ENCODE measurements around the gene PHYH.
"Not testable (repeated sequence)": the region's sequence is repeated elsewhere in the genome, so short reads cannot be mapped to it uniquely, and the experiment has no call there.

Gene PHYH

DNA sequence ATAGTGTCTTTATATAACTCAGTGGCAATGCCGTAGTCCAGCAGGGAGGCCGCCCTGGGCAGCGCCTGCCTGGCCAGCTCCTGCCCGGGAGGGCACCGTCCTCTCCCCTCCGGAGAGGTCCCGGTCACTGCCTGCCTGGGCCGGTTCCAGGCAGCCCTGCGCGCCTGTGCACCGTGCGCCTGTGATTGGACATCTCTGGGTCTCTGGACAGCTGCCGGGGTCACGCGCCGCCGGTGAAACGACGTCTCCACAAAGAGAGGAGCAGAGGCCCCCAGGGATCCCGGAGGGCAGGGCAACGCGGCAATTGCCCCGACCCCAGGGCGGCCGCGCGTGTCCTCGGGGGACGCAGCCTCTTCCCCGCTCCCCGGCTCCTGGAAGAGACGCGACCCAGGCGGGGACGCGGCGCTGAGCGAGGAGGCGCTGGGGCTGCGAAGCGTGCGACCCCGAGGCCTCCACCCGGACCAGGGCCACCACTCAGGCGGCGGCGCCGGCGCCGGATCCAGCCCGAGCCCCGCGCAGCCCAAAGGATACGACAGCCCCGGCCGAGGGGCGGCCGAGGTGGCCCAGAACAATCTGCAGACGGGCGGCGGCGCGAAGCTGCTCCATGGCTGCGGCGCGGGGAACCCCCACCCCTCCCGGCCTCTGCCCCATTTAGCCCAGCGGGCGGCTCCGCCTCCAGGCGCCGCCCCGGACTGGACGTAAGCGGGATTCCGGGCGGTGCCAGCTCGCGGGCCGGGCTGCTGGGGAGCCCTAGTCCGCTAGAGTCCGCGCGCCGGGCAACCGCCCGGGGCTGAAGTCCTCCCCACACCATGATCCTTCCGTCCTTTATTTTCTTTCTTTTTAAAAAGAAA is at the start of gene PHYH:
Gene PHYH, minus strand, starts transcription at position 628 of the 851 bp plus-strand sequence. Its CDS starts 22 bp downstream, at position 606.
- peak; percentile 97 for DNase-seq (ENCODE audit: low spot score)

DNA sequence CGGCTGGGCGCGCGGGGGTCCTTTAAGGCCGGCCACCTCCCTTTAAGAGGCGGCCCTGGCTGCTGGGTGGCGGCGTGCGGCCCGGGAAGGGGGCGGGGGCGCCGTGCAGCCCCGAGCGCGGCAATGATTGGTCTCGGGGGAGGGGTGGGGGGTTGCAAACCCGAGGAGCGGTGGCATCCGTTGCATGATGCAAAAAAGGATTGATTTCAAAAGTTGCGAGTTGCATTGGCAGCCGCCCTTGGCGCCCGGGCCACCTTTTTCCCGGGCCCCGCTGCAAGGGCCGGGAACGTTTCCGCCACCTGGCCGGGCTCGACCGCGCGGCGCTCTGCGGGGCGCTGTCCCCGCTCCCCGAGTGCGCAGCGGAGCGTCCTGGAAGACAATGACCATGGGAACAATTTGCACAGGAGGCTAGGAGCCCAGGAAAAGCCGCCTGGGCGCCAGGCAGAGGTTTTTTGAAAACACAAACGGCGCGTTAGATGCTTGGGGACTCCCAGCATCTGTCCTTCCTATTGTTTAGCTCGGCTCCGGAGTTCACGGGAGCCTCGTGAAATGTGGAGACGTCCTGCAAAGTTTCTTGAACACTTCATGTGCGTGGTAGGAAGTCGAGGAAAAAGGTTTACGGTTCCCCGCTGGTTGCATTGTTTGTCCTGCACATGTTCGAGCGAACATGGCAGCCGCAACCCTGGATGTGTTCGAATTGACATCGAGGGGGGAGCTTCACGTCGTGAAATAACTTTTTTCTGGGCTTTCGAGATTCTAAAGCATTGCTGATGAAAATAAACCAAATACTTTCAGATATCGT is 48.6 kb upstream of the PHYH start, which contains the start of gene SEPHS1:
Gene SEPHS1, minus strand, starts transcription at position 78 of the 802 bp plus-strand sequence. CDS start 3,343 bp downstream, outside the sequence.
- DNase-seq (ENCODE audit: low spot score): peak; percentile 91

DNA sequence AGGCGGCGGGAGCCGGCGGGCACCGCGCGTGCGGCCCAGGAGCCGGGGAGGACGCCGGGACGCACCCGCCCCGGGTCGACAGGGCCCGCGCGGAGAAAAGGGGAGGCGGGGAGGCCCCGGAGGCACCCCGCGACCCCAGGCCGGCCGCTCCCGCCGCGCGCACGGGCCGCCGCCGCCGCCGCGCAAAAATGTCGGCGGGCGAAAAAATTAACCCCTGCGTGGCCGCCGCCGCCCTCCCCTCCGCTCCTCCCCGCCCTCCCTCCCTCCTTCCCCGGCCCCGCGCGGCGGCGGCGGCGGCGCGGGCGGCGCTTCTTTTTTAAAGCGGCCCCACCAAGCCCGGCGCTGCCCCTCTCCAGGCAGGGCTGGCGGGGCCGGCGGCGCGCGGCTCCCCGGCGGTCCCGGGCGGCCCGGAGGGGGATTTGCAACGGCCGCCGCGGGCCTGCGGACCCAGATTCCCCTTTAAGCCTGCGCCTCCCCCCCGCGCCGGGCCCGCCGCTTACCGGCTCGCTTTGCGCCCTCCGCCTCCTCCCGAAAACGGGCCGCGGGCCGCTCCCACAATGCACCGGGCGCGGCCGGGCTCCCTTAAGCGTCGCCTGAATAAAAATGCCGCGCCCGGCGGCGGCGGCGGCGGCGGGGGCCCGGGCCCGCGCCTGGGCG is 47.8 kb upstream of the PHYH start:
- peak; percentile 92 for DNase-seq (ENCODE audit: low spot score)

DNA sequence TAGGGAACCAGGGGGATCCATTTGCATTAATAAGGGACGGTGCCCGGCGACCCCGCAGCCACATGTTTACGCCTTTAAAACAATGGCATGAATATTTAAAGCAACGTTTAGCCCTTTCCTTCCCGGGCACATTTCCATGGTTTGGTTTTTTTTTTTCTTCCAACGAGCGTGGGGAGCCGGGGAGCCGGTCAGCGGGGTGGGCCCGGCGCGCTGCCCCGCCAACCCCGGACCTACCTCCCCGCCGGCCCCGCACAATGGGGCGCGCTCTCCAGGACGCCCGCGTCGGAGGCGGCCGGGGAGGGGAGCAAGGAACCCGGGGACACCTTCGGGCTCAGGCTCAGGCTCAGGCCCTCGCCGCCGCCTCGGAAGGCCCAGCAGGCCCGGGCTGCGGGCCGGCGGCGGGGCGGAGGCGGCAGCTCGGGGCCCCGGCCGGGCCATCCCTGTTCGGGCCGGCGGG is 47.2 kb upstream of the PHYH start:
- no peak for DNase-seq (ENCODE audit: low spot score)

DNA sequence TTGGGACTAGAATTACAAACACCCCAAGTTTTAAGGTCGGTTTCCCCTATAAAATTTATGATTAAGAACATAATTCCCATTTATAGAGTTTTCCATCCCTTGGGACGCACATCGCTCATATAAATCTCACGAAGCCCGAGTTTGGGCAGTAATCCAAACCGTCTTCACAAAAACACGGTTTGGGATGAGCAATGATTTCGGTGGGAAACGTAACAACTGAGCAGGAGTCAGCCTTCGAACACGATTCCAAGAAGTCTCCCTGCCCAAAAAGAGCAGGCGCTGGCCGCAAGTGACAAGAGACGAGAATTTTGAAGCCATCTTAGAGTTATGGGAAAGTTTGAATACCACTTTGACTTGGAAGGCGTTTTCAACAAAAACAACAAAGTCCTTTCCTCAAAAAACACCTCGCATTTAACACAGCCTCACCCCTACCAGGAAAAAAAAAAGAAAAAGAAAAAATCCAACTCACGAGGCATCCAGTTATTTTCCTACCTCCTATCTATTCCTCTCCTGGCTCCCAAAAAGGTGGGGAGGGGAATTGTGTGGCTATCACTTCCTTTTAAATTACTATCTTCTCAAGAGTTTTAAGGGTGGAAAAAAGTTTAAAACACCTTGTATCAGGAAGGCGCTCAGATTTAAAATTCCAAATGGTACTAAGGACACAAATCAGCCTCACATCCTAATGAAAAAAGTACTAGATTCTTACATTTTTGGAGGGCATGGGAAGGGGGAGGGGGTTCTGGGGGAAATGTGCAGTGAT is 46.6 kb upstream of the PHYH start:
- DNase-seq (ENCODE audit: low spot score): peak; percentile 53

DNA sequence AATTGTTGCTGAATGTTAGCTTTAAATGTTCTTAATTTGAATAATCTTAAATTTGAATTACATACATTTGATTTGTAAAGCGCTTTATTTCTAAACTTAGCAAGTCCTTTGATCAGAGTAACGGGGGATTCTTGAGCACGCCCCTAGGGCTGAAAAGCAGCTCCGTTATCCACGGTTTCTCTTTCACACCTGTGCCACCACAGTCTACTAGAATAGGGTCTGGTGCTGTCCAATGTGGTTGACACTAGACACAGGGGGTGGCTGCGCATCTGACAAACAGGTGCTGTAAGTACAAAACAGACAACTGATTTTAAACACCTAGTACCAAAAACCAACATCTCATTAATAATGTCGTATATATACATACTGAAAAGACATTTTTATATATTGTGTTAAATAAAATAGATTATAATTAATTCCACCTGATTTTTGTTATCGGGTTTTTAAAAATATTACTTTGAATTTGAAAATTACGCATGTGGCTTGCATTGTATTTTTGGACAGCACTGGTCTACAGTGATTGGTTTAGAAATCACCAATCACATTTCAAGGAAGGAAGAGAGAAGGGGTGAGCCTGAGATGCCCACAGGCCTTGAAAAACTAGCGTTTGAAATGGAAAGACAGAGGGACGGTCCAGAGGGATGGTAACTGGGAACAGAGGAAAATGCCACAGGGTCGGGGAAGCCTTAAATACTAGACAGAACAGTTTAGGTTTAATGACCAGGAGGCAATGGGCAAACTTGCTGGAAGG is 40.9 kb upstream of the PHYH start:
- no peak for DNase-seq (ENCODE audit: low spot score)

DNA sequence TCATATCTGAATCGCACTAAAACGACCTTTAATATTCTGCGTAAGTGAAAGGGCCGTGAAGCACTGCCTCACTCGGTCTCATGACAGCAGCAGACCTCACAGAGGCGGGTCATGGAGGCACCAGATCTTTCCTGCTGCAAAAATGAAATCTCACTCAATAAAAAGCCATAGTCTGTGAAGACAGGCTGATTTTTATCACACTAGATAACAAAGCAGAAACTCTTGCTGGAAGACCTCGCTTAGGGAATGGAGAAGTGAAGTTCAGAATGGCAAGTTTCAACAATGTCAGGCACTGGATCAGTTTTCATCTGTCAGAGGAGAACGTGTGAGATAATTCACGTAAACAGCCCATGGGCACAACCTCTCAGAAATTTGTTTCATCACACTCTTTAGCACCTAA is 40.2 kb upstream of the PHYH start:
- DNase-seq (ENCODE audit: low spot score): no peak

DNA sequence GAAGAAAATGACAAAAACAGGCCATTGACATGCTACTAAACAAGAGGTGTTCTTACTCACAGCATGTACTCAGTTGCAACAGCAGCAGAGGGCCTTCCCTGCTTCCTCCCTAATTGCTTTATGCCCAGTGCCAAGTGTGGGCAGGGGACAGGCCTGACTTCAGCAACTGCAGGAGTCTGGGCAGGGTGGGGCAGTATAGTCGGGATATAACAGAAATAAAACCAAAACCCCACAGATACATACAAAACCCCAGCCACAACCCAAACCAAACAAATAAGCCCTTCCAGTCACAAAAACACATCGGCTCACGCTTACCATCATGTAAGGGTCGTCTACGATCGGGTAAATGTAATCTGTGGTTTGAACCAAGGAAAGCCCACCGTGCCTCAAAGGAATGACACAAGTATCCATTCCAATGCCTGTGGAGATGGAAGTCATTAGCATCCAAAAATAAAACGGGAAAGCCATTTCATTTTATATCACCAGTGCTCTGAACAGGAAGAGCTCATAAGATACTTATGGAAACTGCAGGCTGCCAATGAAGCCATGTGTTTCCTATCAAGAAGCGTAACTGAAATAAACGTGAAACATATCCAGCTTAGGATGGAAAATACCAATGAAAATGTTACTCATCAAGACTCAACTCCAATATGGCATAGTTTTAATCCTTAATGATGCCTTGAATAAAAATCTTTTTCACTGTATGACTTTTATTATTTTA is 38.7 kb upstream of the PHYH start:
- peak; percentile 63 for DNase-seq (ENCODE audit: low spot score)

DNA sequence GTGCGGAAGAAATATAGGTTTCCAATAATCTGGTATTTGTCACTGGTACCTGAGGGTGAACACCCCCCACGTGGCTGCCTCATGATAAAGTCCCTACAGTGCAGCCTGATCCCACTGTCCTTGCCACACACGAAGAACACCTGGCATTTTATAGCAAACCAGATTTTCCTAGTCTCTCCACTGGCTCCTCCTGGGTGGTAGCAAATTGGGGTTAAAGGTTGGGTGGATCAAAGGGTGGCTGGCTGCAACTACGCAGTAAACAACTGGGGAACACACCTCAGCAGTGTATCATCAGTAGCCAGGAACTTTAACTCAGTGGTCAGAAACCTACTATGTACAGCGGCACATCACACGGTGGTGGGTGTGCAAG is 37.9 kb upstream of the PHYH start:
- DNase-seq (ENCODE audit: low spot score): no peak

DNA sequence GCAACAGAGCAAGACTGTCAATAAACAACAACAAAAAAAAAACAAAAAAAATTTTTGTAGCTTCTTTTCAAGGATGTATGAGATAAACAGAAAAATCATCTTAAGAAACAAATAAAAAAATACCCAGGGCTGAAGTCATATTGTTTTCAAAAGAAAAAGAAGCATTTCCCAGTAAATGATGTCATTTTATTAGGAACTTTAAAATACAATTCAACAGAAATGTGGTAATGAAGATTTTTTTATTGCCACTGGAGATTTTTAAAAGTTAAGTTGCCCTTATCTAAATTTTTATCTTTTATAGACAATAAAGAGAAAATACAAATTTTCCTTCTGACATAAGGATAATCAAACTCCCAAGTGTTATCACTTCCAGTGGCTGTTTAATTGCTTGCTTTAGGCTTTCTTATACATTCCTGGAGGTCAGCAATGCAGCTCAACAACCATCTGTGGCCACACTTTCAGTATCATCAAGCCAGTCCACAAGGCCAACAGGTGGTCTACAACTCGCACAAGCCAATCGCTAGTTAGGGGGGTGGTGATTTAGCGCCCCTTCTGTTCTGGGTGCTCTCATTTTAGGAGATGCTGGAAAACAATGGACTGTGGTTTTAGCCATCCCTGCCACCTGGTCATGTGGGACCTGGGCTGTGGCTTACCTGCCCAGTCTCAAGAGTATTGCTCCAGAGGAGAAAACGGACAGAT is 37.4 kb upstream of the PHYH start:
- DNase-seq (ENCODE audit: low spot score): no peak

DNA sequence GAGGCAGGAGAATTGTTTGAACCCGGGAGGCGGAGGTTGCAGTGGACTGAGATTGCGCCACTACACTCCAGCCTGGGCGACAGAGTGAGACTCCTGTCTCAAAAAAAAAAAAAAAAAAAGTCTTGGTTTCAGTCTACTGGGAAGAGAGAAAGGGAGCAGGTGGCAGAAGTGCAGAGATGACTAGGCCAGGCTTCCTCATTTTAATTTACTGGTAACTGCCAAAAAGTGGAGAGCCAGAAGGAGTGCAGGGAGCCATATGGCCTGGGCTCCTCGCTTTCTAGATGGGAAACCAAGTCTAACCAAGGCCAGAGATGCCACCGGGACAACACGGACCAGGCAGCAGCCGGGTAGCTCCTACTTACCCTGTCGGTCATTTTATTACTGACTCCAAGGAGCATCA is 36.0 kb upstream of the PHYH start:
- DNase-seq (ENCODE audit: low spot score): no peak

DNA sequence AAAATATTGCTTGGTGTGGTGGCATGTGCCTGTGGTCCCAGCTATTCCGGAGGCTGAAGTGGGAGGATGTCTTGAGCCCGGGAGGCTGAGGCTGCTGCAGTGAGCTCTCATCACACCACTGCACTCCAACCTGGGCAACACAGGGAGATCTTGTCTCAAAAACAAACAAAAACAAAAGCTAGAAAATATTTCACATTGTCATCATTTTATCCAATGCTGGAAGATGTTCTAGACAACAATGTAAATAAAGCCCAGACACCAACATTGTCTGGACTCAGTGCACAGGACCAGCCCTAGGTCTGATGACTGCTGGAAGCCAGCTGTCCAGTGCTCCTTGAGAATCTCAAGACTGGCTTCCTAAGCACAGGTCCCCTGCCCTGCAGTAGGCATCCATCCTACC is 34.7 kb upstream of the PHYH start:
- DNase-seq (ENCODE audit: low spot score): no peak

DNA sequence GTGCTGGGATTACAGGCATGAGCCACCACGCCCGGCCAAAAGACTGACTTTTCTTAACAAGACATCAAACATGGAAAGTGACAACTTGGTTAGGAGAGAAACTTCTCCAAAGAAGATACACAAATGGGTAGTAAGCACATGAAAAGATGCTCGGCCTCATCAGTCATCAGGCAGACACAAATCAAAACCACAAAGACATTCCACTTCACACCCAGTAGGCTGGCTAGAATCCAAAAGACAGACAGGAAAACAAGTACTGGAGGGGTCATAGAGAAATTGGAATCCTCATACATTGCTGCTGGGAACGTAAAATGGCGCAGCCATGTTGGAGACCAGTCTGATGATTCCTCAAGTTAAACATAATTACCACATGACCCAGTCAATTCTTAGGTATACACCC is 31.8 kb upstream of the PHYH start:
- no peak for DNase-seq (ENCODE audit: low spot score)

DNA sequence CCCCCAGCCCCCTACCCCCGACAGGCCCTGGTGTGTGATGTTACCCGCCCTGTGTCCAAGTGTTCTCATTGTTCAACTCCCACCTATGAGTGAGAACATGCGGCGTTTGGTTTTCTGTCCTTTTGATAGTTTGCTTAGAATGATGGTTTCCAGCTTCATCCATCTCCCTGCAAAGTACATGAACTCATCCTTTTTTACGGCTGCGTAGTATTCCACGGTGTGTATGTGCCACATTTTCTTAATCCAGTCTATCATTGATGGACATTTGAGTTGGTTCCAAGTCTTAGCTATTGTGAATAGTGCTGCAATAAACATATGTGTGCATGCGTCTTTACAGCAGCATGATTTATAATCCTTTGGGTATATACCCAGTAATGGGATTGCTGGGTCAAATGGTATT is 31.1 kb upstream of the PHYH start:
- DNase-seq (ENCODE audit: low spot score): not testable (repeated sequence)

DNA sequence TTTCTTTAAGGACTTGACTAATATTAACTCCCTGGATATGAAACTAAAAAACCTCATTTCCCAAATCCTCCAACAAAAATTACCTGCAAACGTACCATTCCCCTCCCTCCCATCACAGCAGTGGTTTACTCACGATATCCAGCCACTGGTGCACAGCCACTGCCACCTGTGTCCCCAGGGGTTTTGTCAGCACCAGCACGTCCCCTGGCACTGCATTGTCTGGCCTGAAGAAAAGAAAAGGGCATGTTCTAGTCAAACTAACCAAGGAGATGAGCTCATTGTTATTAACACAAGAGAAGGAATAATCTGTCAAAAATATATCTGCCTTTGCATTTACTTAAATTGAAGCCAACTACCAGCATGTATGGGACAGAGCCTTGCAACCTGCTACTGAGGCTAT is 29.7 kb upstream of the PHYH start:
- no peak for DNase-seq (ENCODE audit: low spot score)

DNA sequence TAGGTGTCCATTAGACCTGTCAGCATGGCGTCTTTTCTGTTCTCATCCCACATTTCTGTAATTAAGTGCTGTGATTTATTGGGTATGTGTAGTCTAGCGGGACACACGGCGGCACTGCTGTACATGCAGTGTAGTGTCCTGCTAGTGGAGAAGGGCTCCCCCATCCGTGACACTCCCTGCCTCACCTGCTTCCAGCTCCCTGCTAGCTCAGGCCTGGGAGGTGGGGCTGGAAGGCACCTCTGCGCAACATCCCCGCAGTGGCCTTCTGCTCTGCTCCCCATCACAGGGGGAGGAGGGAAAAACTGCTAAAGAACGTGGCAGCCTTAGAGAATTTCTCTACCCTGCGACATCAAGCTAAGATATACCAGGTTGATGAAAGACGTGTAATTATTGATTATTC is 28.7 kb upstream of the PHYH start:
- DNase-seq (ENCODE audit: low spot score): no peak

DNA sequence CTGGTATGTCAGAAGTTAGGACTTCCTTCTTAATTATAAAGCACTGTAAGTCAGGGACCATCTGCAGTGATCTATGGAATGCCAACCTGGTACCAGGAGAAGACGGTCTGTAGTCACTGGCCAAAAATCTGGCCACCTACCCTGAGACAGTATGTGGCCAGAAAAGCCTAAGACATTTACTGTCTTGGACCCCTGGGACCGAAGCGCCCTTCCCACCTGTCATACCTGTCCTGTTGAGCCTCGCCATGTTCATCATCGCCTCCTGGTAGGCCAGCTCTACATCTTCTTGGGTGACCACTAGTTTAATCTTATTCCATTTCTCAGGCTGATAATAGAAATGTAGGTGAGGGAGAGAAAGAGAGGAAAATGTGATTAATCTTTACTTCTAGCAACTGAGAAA is 28.3 kb upstream of the PHYH start:
- no peak for DNase-seq (ENCODE audit: low spot score)

DNA sequence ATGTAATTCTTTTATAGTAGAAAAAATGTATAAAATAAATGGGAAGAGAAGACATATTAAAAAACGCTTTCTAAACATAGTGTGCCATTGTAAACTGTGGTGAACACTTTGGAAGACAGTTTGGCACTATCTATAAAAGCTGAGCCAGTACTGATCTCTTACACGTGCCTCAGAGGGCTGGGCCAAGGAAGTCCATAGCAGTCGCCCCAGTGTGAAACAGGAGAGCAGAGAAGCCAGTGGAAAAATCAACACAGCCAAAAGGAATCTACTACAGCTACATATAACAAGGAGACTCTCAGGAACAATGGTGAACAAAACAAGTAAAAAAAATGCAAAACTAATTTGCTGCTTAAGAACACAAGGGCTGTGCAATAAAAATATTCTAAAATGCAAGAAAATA is 27.7 kb upstream of the PHYH start:
- no peak for DNase-seq (ENCODE audit: low spot score)

DNA sequence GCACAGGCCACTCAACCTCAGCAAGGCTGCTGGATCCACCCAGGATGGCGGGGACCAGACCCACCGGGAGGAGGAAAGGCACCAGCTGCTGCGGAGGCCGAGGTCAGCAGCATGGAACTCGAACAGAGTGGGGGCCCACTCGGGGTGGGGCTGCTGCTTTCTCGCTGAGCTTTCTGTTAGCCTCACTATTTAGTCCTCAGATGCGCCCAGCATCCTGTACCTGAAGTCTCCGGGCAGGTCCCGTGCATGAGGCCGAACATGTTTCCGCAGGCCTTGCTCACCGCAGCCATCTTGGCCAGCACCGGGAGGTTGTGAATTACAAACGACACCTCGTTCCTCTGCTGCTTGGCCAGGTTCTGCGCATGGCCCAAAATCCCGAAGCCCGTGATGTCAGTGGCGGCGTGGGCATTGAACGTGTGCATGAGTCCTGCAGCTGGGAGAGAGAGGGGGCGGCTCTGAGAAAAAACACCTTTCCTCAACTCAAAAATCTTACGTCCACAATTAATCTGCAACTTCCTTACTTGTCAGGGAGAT is 22.8 kb upstream of the PHYH start:
- DNase-seq (ENCODE audit: low spot score): no peak

DNA sequence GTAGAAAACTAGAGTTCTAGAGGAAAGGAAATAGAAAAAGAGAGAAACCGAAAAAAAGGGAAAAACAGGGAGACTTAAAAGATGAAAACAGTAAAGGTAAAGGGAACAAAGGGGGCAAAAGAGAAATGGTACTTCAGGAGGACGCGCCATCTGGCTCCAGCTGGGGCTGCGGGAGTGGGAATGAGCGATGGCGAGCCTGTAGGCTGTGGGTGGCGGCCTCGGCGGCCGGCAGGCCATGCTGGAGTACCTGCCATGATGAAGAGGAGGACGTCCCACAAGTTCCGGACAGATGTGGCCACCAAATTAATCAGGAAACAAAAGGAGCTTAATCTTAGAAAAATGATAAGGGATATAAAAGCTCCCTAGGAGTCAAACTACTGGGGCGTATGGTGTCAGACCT is 21.7 kb upstream of the PHYH start:
- DNase-seq (ENCODE audit: low spot score): no peak

Measured in GM03348 (cell line).